Stimulated activated CD8-positive, alpha-beta memory T cell treated with anti-CD3 and anti-CD28 coated beads, Interleukin-12 subunit alpha, Interleukin-12 subunit beta, amount 100 ng/mL, for 24 hours (primary cell): ENCODE results near the gene NAA38.
"Not testable (repeated sequence)": the region's sequence is repeated elsewhere in the genome, so short reads cannot be mapped to it uniquely, and the experiment has no call there.

Experiments
- DNase-seq: peaks from one replicate; pipeline ENCODE4 v3.0.0-alpha.2; 2020; ENCODE audit errors: extremely low read depth

The NAA38 gene

DNA sequence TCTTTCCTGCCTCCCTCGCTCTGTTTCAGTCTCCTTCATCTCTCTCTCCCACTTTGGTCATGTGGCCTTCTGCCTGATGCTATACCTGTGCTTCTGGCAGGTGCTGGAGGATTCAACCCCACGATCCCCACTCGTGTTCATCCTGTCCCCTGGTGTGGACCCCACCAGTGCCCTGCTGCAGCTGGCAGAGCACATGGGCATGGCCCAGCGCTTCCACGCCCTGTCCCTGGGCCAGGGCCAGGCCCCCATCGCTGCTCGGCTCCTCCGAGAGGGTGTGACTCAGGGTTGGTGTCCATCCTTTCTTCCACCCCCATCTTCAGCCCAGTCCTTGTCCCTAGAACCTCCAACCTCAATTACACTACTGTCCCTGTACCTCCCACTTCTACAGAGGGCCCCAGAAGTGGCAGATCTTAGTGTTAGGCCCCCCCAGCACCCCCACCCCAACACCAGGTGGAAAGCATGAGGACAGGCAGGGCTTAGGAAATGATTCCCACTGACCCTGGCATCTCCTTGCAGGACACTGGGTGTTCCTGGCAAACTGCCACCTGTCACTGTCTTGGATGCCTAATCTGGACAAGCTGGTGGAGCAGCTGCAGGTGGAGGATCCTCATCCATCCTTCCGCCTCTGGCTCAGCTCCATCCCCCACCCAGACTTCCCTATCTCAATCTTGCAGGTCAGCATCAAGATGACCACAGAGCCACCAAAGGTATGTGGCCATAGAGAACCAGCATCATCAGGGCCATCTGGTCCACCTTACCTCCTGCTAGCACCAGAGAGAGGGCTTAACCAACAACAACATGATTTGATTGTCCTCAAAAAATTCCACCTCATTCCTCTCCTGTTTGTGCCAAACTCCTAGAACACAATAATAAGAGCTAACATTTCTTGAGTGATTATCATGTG, 33.1 kb downstream of the NAA38 start:
- DNase-seq: no peak

DNA sequence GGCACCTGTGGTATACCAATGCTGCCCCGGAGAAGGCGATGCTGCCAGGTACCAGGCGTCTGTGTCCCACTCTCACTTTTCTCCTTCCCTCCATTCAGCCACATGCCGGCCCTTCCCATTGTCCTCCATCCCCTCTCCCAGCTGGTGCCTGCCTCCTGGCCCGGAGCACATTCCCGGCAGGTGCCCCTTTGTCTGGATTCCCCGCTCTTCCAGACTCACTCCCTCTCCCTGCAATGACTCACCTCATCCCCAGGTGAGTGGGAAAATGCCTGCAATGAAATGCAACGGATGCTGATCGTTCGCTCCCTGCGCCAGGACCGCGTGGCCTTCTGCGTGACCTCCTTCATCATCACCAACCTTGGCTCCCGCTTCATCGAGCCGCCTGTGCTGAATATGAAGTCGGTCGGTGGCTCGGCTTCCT, 33.8 kb downstream of the NAA38 start:
- no peak for DNase-seq

DNA sequence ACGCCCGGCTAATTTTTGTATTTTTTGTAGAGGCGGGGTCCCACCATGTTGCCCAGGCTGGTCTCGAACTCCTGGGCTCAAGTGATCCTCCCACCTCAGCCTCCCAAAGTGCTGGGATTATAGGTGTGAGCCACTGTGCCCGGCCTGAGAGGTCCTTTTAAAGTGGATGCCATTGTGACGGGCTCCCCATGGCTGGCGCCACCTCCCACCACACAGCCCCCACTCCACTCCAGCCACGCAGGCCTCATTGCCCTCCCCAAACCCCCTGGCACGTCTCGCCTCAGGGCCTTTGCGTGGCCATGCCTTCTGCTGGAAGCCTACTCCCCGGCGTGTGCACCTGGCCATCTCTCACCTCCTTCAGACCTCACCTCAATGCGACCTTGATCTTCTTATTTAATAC, 35.2 kb downstream of the NAA38 start:
- DNase-seq: no peak

DNA sequence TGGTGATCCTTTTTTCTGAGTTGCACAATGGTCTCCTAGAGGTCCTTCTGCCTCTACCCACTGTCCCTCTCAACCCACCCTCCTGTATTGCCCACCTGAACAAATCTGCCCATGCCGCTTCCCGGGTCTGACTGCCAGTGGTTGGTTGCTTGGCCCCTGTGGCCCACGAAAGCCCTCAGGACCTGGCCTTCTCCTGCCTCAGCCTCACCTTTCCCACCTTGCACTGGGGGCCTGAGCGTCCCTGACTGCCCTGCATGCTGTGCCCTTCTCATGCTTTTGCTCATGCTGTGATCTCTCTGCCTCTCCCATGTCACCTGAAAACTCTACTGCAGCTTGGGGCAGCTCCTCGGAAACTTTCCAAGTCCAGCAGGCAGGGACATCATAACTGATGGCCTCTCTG, 37.1 kb downstream of the NAA38 start:
- DNase-seq: no peak

DNA sequence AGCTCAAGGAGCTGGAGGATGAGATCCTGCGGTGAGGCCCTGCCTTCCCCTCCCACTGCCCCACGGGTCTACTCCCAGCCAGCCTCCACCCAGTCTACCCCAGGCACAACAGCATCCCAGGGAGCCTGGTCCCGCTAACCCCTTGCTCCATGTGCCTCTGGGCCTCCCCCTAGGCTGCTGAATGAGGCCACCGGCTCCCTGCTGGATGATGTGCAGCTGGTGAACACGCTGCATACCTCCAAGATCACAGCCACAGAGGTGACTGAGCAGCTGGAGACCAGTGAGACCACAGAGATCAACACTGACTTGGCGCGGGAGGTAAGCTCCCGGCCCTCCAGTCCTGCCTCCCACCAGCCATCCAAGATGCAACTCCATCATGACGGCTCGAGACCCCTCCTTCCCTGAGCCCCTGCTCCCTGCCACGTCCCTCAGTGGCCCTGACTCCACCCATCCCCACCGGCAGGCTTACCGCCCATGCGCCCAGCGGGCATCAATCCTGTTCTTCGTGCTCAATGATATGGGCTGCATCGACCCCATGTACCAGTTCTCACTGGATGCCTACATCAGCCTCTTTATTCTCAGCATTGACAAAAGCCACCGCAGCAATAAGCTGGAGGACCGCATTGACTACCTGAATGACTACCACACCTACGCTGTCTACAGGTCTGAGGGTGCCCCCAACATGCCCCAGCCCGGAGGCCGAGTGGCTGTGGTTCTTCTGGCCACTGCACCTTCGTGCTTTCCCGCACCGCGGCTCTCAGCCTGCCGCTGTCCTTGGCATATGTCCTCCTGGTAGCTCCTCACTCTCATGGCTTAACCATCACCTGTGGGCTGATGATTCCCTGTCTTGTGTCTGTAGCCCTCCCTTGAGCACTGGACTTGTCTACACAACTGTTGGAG, 38.4 kb downstream of the NAA38 start:
- no peak for DNase-seq

DNA sequence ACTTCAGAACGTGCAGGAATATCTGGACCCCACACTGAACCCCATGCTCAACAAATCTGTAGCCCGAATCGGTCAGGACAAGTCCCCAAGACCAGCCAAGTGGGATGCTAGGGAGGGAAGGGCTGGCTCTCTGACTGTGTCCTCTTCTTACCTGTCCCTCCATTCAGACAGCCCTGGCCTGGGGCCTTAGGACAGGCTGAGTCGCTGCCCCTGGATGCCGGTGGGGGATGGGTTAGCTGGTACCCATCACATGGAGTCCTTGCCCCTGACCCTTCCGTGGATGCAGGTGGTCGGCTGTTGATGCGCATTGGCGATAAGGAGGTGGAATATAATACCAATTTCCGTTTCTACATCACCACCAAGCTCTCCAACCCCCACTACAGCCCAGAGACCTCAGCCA, 39.3 kb downstream of the NAA38 start:
- DNase-seq: no peak

DNA sequence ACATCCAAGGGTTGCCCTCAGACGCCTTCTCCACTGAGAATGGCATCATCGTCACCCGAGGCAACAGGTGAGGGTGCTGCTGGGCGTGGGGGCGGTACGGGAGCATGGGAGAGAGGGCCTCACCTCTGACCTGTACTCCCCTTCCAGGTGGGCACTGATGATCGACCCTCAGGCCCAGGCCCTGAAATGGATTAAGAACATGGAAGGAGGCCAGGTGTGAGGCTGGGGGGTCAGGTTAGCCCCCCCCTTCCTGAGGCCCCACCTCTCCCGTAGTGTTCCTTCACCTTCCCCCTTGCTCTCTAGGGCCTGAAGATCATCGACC, 39.8 kb downstream of the NAA38 start:
- no peak for DNase-seq

DNA sequence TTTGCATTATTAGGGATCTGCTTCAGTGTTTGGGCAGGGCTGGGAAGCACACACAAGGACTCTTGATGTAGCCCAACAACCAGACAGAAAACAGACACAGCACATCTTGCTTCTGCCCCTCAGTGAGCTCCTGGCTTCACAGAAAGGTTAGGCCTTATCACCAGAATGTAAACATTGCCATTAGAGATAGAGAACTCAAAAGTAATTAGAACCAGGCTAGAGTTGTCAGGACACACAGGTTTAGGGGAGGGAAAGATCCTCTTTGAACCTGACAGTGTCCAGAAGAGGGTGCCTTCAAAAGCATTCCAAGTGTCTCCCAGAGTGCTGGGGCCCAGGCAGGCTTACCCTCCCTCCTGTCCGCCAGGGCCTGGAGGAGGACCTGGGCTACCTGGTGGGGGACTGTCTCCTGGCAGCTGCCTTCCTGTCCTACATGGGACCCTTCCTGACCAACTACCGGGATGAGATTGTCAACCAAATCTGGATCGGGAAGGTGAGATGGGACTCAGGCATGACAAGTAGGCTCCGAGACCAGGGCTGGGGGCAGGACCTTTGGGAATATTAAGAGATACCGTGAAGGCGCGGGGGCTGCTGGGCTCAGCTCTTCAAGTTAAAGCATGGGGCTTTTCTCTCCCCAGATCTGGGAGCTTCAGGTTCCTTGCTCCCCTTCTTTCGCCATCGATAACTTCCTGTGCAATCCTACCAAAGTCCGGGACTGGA, 40.3 kb downstream of the NAA38 start:
- no peak for DNase-seq

DNA sequence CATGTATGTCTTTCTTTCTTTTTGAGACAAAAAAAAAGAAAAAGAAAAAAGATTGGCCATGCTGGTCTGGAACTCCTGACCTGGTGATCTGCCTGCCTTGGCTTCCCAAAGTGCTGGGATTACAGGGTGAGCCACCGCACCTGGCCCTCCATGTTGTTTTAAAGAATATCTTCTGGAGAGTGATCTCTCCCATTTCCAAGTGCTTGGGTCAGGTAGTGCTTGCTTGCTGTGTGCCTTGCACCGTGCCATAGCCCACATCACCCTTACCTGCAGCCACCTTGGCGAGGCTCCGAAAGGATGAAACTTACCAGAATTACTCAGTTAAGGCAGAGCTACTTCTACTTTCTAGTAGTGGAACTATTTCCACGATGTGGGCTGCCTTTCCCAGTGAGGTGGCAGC, 42.4 kb downstream of the NAA38 start:
- no peak for DNase-seq

DNA sequence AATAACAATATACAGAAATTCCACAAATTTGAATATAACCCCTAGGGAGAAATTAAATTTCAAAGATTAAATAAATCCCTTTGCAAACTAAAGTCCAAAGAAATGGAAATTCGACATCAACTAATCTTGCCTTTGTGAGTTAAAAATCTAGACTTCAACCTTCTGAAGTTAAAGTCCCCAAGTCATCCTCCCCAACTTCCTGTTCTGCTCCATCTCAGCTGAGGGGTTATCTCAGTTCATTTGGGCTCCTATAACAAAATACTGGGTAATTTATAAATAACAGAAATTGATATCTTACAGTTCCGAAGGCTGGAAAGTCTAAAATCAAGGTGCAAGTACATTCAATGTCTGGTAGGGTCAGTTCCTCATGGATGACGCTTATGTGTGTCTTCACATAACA, 46.1 kb downstream of the NAA38 start:
- DNase-seq: no peak

DNA sequence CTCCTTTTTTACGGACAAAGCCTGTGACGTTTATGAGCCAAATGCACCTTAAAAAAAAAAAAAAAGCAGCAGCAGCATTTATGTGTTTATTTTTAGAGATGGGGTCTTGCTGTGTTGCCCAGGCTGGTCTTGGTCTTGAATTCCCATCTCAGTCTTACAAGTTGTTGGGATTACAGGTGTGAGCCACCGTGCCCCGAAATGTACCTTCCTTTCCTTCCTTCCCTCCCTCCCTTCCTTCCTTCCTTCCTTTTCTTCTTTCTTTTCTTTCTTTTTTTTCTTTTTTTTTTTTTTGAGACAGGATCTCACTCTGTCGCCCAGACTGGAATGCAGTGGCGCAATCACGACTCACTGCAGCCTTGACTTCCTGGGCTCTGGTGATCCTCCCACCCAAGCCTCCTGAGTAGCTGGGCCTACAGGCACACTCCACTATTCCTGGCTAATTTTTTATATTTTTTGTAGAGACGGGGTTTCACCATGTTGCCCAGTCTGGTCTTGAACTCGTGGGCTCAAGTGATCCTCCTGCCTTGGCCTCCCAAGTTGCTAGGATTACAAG, 47.5 kb downstream of the NAA38 start:
- not testable (repeated sequence) for DNase-seq

DNA sequence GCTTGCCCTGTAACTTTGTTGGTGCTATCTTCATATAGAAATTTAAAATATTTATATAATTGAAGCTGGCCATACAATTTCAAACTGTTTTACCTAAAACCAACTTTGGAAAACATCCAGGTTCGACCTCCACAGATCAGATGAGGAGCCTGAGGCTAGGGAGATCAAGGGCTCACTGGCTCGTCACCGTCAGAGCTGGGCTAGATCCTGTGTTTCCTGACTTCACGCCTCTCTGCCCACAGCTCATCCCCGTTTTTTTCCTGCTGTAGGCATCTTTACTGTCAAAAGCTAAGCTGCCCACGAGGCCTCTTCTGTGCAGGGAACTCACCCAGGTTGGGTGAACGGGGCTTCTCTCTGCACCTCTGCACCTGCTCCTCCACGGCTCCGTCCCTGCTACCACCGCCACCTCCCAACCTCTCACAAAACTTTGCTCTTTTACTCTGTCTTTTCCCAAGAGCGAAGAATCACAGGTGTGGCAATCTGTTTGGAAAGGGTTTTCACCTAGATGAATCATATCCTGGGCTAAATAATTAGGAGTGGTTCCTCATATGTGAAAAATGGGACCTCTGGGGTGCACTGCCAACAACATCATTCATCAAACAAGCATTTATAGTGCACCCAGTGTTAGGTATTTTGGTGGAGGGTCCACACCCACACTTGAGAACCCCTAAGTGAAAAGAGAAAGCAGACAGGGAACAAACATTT, 48.1 kb downstream of the NAA38 start:
- no peak for DNase-seq

DNA sequence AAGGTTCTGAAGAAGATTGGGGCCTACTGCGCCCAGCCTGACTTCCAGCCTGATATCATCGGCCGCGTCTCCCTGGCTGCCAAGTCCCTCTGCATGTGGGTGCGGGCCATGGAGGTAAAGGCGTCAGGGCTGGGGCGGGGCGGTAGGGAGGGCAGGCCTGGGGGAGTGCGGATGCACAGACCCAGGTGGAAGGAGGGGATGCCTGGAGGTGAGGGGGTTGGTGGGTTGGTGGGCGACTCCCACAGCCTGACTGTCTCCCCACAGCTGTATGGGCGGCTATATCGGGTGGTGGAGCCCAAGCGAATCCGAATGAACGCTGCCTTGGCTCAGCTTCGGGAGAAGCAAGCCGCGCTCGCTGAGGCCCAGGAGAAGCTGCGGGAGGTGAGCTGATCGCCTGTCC, 50.2 kb downstream of the NAA38 start:
- no peak for DNase-seq
